ENCODE data around the gene VSTM4.

- TF ChIP-seq CTCF (IDR thresholded peaks at IDR 0.05 in 4 of 5, conservative IDR thresholded peaks at IDR 0.05 in 1 of 5) (no peak), POLR2A (IDR thresholded peaks at IDR 0.05) (no peak)
Observed at GRCh38 chr10:49108656-49109055, 6.7 kb downstream of the VSTM4 start.
